K562 (cell line): ENCODE data around the gene SLC25A1. TPM values are rescaled to one million over a fixed set of nuclear protein-coding genes. Genes with fewer than 3 reads are reported as not detected.

Experiments
- EHMT2 ChIP-seq: fragments of 450-650 bp; IDR thresholded peaks from 2 replicates; pipeline ENCODE4 v1.6.1; 2018; ENCODE audit warnings: antibody characterized with exemption
- HDAC1 ChIP-seq, 2 experiments: fragments of 450-650 bp; IDR thresholded peaks; 2 replicates each; pipeline ENCODE4 v1.6.1; 2016 to 2017; ENCODE audit warnings: inconsistent platforms in 1 of 2, mild to moderate bottlenecking in 1 of 2, moderate library complexity in 1 of 2
- HSF4 ChIP-seq: fragments of 250-450 bp; sonication (Bioruptor Pico); IDR thresholded peaks from 2 replicates; pipeline ENCODE4 v2.1.2; 2022; ENCODE audit warnings: mild to moderate bottlenecking, moderate library complexity, borderline replicate concordance
- MLLT1 ChIP-seq, 2 experiments: fragments of 450-650 bp; IDR thresholded peaks; 2 replicates each; pipeline ENCODE4 v1.6.1; 2016
- RBM15 ChIP-seq: fragments of 200-400 bp; formaldehyde crosslinking; IDR thresholded peaks from 2 replicates; pipeline ENCODE4 v1.6.1; 2018; ENCODE audit warnings: mild to moderate bottlenecking, low read length, moderate library complexity; ENCODE audit not compliant: insufficient read depth
- SREBF1 ChIP-seq: fragments of 150-350 bp; IDR thresholded peaks from 2 replicates; pipeline ENCODE4 v1.6.1; 2014; ENCODE audit warnings: antibody characterized with exemption, low read depth, low read length, borderline replicate concordance
- SREBF2 ChIP-seq: sonication (generic); formaldehyde crosslinking; IDR thresholded peaks from 2 replicates; pipeline ENCODE4 v1.4.0; 2020; ENCODE audit warnings: mild to moderate bottlenecking, missing genetic modification reagents
- TBL1XR1 ChIP-seq, 2 experiments: IDR thresholded peaks; 2 replicates each; pipeline ENCODE4 v1.6.1; 2012; ENCODE audit warnings: improper control_type of control experiment in 2 of 2, low read length in 2 of 2, mild to moderate bottlenecking in 1 of 2
- TSC22D4 ChIP-seq: fragments of 450-650 bp; IDR thresholded peaks from 2 replicates; pipeline ENCODE4 v1.6.1; 2016; ENCODE audit warnings: missing genetic modification characterization, missing biosample characterization, control low read depth
- TSHZ1 ChIP-seq: fragments of 250-450 bp; sonication (Bioruptor Pico); IDR thresholded peaks from 2 replicates; pipeline ENCODE4 v1.4.0; 2020; ENCODE audit warnings: mild to moderate bottlenecking, moderate library complexity
- YBX1 ChIP-seq: fragments of 450-650 bp; IDR thresholded peaks from 2 replicates; pipeline ENCODE4 v1.7.1; 2016; ENCODE audit warnings: mild to moderate bottlenecking
- YY1 ChIP-seq, 3 experiments: IDR thresholded peaks; 2 replicates each; pipeline ENCODE4 v1.6.1; 2011; ENCODE audit warnings: low read length in 2 of 3, mild to moderate bottlenecking in 2 of 3, moderate library complexity in 2 of 3, borderline replicate concordance in 1 of 3, control low read depth in 1 of 3, low read depth in 1 of 3; ENCODE audit not compliant: insufficient read depth in 3 of 3, insufficient replicate concordance in 2 of 3, control insufficient read depth in 1 of 3, insufficient read length in 1 of 3; ENCODE audit errors: extremely low read depth in 1 of 3
- ZNF274 ChIP-seq: IDR thresholded peaks from 2 replicates; pipeline ENCODE4 v1.6.1; 2011; ENCODE audit warnings: low read depth, mild to moderate bottlenecking, low read length, moderate library complexity, borderline replicate concordance
- ZNF717 ChIP-seq: fragments of 250-450 bp; sonication (Bioruptor Pico); IDR thresholded peaks from 2 replicates; pipeline ENCODE4 v1.5.0; 2021
- polyA plus RNA-seq, 8 experiments: library from polyadenylated mRNA; depleted of rRNA in 4 of 8; stranded (reverse) in 5 of 8; unstranded in 3 of 8; fragments of >200 nt; fragmentation: Nextera tagmentation in 2 of 8; fragmentation: Illumina TruSeq in 1 of 8; extraction: Ambion mirVana in 2 of 8; extraction: Trizol in 1 of 8; gene quantifications; 2 replicates each; pipeline versions ENCODE4 v1.2.1 to v1.2.3, GENCODE V29; 2011 to 2014; ENCODE audit warnings: inconsistent platforms in 1 of 8, missing spikeins in 1 of 8
- total RNA-seq, 7 experiments: library from RNA; depleted of rRNA in 6 of 7; stranded (reverse); fragments of >200 nt in 6 of 7; fragmentation: Illumina TruSeq in 2 of 7; extraction: Trizol in 2 of 7; gene quantifications; 2 replicates each; pipeline versions ENCODE4 v1.2.1 to v1.2.3, GENCODE V29; 2011 to 2021; ENCODE audit warnings: low replicate concordance in 1 of 7
- TF ChIP-seq, protein P1 (sequence below): fragments of 250-450 bp; sonication (Bioruptor Pico); IDR thresholded peaks from 2 replicates; pipeline ENCODE4 v1.5.0; 2021; ENCODE audit warnings: mild to moderate bottlenecking, borderline replicate concordance
- TF ChIP-seq, protein P2 (sequence below): fragments of 450-650 bp; formaldehyde crosslinking; IDR thresholded peaks from 2 replicates; pipeline ENCODE4 v1.4.0; 2020; ENCODE audit warnings: mild to moderate bottlenecking
- TF ChIP-seq, protein P3 (sequence below): sonication (generic); formaldehyde crosslinking; IDR thresholded peaks from 2 replicates; pipeline ENCODE4 v1.9.0; 2022; ENCODE audit warnings: mild to moderate bottlenecking, missing genetic modification reagents

SLC25A1 gene
- total and polyA plus RNA-seq, 9 of the 15 experiments (the other 6 are each of a cell fraction or from before 2014, with no cell fraction given) = 11.0 to 408 (median 110) TPM

GRCh38 chr22:19177164-19178064 is 1.1 kb downstream of the SLC25A1 start (continued):
- TF ChIP-seq, protein P1, sequence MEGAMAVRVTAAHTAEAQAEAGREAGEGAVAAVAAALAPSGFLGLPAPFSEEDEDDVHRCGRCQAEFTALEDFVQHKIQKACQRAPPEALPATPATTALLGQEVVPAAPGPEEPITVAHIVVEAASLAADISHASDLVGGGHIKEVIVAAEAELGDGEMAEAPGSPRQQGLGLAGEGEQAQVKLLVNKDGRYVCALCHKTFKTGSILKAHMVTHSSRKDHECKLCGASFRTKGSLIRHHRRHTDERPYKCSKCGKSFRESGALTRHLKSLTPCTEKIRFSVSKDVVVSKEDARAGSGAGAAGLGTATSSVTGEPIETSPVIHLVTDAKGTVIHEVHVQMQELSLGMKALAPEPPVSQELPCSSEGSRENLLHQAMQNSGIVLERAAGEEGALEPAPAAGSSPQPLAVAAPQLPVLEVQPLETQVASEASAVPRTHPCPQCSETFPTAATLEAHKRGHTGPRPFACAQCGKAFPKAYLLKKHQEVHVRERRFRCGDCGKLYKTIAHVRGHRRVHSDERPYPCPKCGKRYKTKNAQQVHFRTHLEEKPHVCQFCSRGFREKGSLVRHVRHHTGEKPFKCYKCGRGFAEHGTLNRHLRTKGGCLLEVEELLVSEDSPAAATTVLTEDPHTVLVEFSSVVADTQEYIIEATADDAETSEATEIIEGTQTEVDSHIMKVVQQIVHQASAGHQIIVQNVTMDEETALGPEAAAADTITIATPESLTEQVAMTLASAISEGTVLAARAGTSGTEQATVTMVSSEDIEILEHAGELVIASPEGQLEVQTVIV (CRISPR knock-in tag) = no peak
- TF ChIP-seq MLLT1 (IDR thresholded peaks at IDR 0.05) (no peak), ZNF274 (peak; percentile 39; the same call in 1 of the 2 replicates), YBX1 (no peak), TSHZ1 (peak; percentile 18; the same call in 1 of the 2 replicates), TBL1XR1 (IDR thresholded peaks at IDR 0.05; ENCODE audit: low read length in 2 of 2) (0 out of 4 replicates have a peak, but pooled peaks of 1 of the 2 experiments have one; percentile 14), EHMT2 (no peak), SREBF1 (no peak), RBM15 (no peak), SREBF2 (CRISPR knock-in tag) (no peak), YY1 (IDR thresholded peaks at IDR 0.05; ENCODE audit: borderline replicate concordance in 1 of 3, control insufficient read depth in 1 of 3, extremely low read depth in 1 of 3, insufficient read depth in 3 of 3, insufficient read length in 1 of 3, insufficient replicate concordance in 2 of 3, low read depth in 1 of 3, low read length in 2 of 3) (peak in 1 of 3 experiments; percentile 69), HDAC1 (IDR thresholded peaks at IDR 0.05) (no peak), TSC22D4 (no peak), HSF4 (CRISPR knock-in tag) (no peak), ZNF717 (CRISPR knock-in tag) (no peak)
- TF ChIP-seq, protein P2, sequence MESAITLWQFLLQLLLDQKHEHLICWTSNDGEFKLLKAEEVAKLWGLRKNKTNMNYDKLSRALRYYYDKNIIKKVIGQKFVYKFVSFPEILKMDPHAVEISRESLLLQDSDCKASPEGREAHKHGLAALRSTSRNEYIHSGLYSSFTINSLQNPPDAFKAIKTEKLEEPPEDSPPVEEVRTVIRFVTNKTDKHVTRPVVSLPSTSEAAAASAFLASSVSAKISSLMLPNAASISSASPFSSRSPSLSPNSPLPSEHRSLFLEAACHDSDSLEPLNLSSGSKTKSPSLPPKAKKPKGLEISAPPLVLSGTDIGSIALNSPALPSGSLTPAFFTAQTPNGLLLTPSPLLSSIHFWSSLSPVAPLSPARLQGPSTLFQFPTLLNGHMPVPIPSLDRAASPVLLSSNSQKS (CRISPR knock-in tag) = no peak
- TF ChIP-seq, protein P3, sequence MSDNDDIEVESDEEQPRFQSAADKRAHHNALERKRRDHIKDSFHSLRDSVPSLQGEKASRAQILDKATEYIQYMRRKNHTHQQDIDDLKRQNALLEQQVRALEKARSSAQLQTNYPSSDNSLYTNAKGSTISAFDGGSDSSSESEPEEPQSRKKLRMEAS = no peak
